Measurements from ENCODE around the gene ZNF248.

Gene ZNF248

GRCh38 chr10:37821237-37821636 lies 36.2 kb downstream of the ZNF248 start:
- DNase-seq (ENCODE audit: low spot score): no peak

- no peak for DNase-seq (ENCODE audit: low spot score)
Measured at GRCh38 chr10:37819797-37820196, 37.6 kb downstream of the ZNF248 start.

GRCh38 chr10:37816290-37816689 lies 41.1 kb downstream of the ZNF248 start:
- no peak for DNase-seq (ENCODE audit: low spot score)

GRCh38 chr10:37813763-37814162 lies 43.6 kb downstream of the ZNF248 start:
- no peak for DNase-seq (ENCODE audit: low spot score)

GRCh38 chr10:37812290-37812689 lies 45.1 kb downstream of the ZNF248 start:
- DNase-seq (ENCODE audit: low spot score): no peak

GRCh38 chr10:37803269-37803668 lies 54.1 kb downstream of the ZNF248 start:
- no peak for DNase-seq (ENCODE audit: low spot score)

- DNase-seq (ENCODE audit: low spot score): no peak
Measured at GRCh38 chr10:37801557-37801956, 55.9 kb downstream of the ZNF248 start.

- no peak for DNase-seq (ENCODE audit: low spot score)
Measured at GRCh38 chr10:37794305-37794976, 63.0 kb downstream of the ZNF248 start.

GRCh38 chr10:37789590-37789989 lies 67.8 kb downstream of the ZNF248 start:
- DNase-seq (ENCODE audit: low spot score): no peak

- no peak for DNase-seq (ENCODE audit: low spot score)
Measured at GRCh38 chr10:37784678-37785077, 72.7 kb downstream of the ZNF248 start.

- no peak for DNase-seq (ENCODE audit: low spot score)
Measured at GRCh38 chr10:37780536-37780935, 76.9 kb downstream of the ZNF248 start.

GRCh38 chr10:37777056-37777455 lies 80.4 kb downstream of the ZNF248 start:
- no peak for DNase-seq (ENCODE audit: low spot score)

- no peak for DNase-seq (ENCODE audit: low spot score)
Measured at GRCh38 chr10:37775612-37776011, 81.8 kb downstream of the ZNF248 start.

- no peak for DNase-seq (ENCODE audit: low spot score)
Measured at GRCh38 chr10:37774351-37774750, 83.1 kb downstream of the ZNF248 start.

GRCh38 chr10:37765216-37765615 lies 92.2 kb downstream of the ZNF248 start:
- no peak for DNase-seq (ENCODE audit: low spot score)

GRCh38 chr10:37763132-37763531 lies 94.3 kb downstream of the ZNF248 start:
- no peak for DNase-seq (ENCODE audit: low spot score)

GRCh38 chr10:37762287-37762686 lies 95.1 kb downstream of the ZNF248 start:
- DNase-seq (ENCODE audit: low spot score): no peak

- DNase-seq (ENCODE audit: low spot score): no peak
Measured at GRCh38 chr10:37760817-37761216, 96.6 kb downstream of the ZNF248 start.

GRCh38 chr10:37758074-37758473 lies 99.3 kb downstream of the ZNF248 start:
- no peak for DNase-seq (ENCODE audit: low spot score)

- DNase-seq (ENCODE audit: low spot score): peak; percentile 52
Measured at GRCh38 chr10:37754538-37755323, 102.7 kb downstream of the ZNF248 start.

- no peak for DNase-seq (ENCODE audit: low spot score)
Measured at GRCh38 chr10:37752334-37752875, 105.0 kb downstream of the ZNF248 start.

- no peak for DNase-seq (ENCODE audit: low spot score)
Measured at GRCh38 chr10:37748170-37748569, 109.2 kb downstream of the ZNF248 start.

GRCh38 chr10:37747081-37747480 lies 110.3 kb downstream of the ZNF248 start:
- DNase-seq (ENCODE audit: low spot score): no peak
